Neural progenitor cell (in vitro differentiated cells): ENCODE results near the gene GRPR. TPM values are rescaled to one million over a fixed set of nuclear protein-coding genes. Genes with fewer than 3 reads are reported as not detected.

Source experiments
- DNase-seq: peaks from one replicate; pipeline ENCODE4 v3.0.0-alpha.2; 2016; ENCODE audit warnings: low spot score
- H2AFZ ChIP-seq: fragments of 200-600 bp; sonication (generic); replicated peaks from 2 replicates; pipeline ENCODE4 v1.6.1; 2016; ENCODE audit warnings: antibody characterized with exemption
- H3F3A ChIP-seq: fragments of 200-600 bp; sonication (generic); 2 replicates; pipeline ENCODE4 v1.6.1; 2016; ENCODE audit warnings: antibody characterized with exemption, low read depth
- H3K27ac ChIP-seq: fragments of 200-600 bp; sonication (generic); 2 replicates; pipeline ENCODE4 v1.5.1; 2016; ENCODE audit warnings: mild to moderate bottlenecking
- H3K27me3 ChIP-seq: fragments of 200-600 bp; sonication (generic); 2 replicates; pipeline ENCODE4 v1.6.1; 2016; ENCODE audit warnings: mild to moderate bottlenecking, moderate library complexity
- H3K36me3 ChIP-seq: fragments of 200-600 bp; sonication (generic); 2 replicates; pipeline ENCODE4 v1.5.1; 2016
- H3K4me1 ChIP-seq: fragments of 200-600 bp; sonication (generic); 2 replicates; pipeline ENCODE4 v1.6.1; 2016; ENCODE audit warnings: mixed run types
- H3K4me2 ChIP-seq: fragments of 200-600 bp; sonication (generic); 2 replicates; pipeline ENCODE4 v1.6.1; 2016
- H3K4me3 ChIP-seq: fragments of 200-600 bp; sonication (generic); 2 replicates; pipeline ENCODE4 v1.5.1; 2016
- H3K79me2 ChIP-seq: fragments of 200-600 bp; sonication (generic); 2 replicates; pipeline ENCODE4 v1.6.1; 2016; ENCODE audit warnings: low read depth
- H3K9ac ChIP-seq: fragments of 200-600 bp; sonication (generic); 2 replicates; pipeline ENCODE4 v1.6.1; 2016
- H3K9me3 ChIP-seq: fragments of 200-600 bp; sonication (generic); 2 replicates; pipeline ENCODE4 v1.5.1; 2016; ENCODE audit warnings: low read depth
- H4K20me1 ChIP-seq: fragments of 200-600 bp; sonication (generic); 2 replicates; pipeline ENCODE4 v1.6.1; 2016; ENCODE audit warnings: low read depth
- H3K27ac Mint-ChIP-seq: 3 replicates; pipeline ENCODE4 v1.8.0; 2021; ENCODE audit warnings: mixed read lengths
- H3K27me3 Mint-ChIP-seq: 2 replicates; pipeline ENCODE4 v1.8.0; 2022; ENCODE audit warnings: low read depth, mild to moderate bottlenecking, inconsistent platforms, moderate library complexity, mixed read lengths; ENCODE audit not compliant: insufficient read depth
- H3K36me3 Mint-ChIP-seq: 3 replicates; pipeline ENCODE4 v1.8.0; 2021; ENCODE audit warnings: mixed read lengths
- H3K4me1 Mint-ChIP-seq: 3 replicates; pipeline ENCODE4 v1.8.0; 2021; ENCODE audit warnings: mixed read lengths
- H3K4me3 Mint-ChIP-seq: 3 replicates; pipeline ENCODE4 v1.8.0; 2021; ENCODE audit warnings: mild to moderate bottlenecking, moderate library complexity, mixed read lengths
- H3K9me3 Mint-ChIP-seq: 3 replicates; pipeline ENCODE4 v1.8.0; 2020; ENCODE audit warnings: mixed read lengths
- CTCF ChIP-seq: fragments of 200-600 bp; sonication (generic); IDR thresholded peaks from 2 replicates; pipeline ENCODE4 v1.5.1; 2017; ENCODE audit warnings: antibody characterized with exemption, mild to moderate bottlenecking
- EZH2 ChIP-seq: fragments of 200-600 bp; sonication (generic); IDR thresholded peaks from 2 replicates; pipeline ENCODE4 v1.6.1; 2017; ENCODE audit warnings: antibody characterized with exemption, mild to moderate bottlenecking, moderate library complexity
- EZH2phosphoT487 ChIP-seq: fragments of 200-600 bp; sonication (generic); IDR thresholded peaks from 2 replicates; pipeline ENCODE4 v1.6.1; 2017; ENCODE audit warnings: antibody characterized with exemption
- total RNA-seq: library from RNA; depleted of rRNA; stranded (reverse); fragments of >200 nt; gene quantifications from 2 replicates; pipeline ENCODE4 v1.2.3, GENCODE V29; 2015; ENCODE audit warnings: low replicate concordance

The GRPR gene
- total RNA-seq, 1 donor from 2014 or later = 2.8 TPM

GRCh38 chrX:16136080-16136479, 12.7 kb downstream of the GRPR start:
- H3K27me3 Mint-ChIP-seq = peaks cover 2% of the 10 kb centered on the region
- DNase-seq = no peak
- no peaks in the 10 kb centered on the region for H3K4me1 Mint-ChIP-seq
- no peak for TF ChIP-seq CTCF
- TF ChIP-seq EZH2phosphoT487 = no peak
- TF ChIP-seq EZH2 = no peak
- H3K9me3 Mint-ChIP-seq = no peaks in the 10 kb centered on the region
- no peak overlapping the region for H3K4me3 Mint-ChIP-seq
- peaks cover 11% of the 10 kb centered on the region for H3K4me1 ChIP-seq
- no peaks in the 10 kb centered on the region for H3K27me3 ChIP-seq
- no peak overlapping the region for H3K27ac Mint-ChIP-seq
- peaks cover 7% of the 10 kb centered on the region for H3F3A ChIP-seq
- H3K9ac ChIP-seq = no peak overlapping the region
- no peak overlapping the region for H3K27ac ChIP-seq
- H3K79me2 ChIP-seq = peaks cover 17% of the 10 kb centered on the region
- no peaks in the 10 kb centered on the region for H3K36me3 Mint-ChIP-seq
- no peak overlapping the region for H3K4me2 ChIP-seq
- H3K4me3 ChIP-seq = no peak overlapping the region
- H2AFZ ChIP-seq = no peak overlapping the region
- H3K36me3 ChIP-seq = no peaks in the 10 kb centered on the region
- H3K9me3 ChIP-seq = no peaks in the 10 kb centered on the region
- no peaks in the 10 kb centered on the region for H4K20me1 ChIP-seq

- Histone ChIP-seq H3K9me3 (no peaks in the 10 kb centered on the region), H3K4me3 (no peak overlapping the region), H3K27me3 (no peaks in the 10 kb centered on the region), H3K27ac (no peak overlapping the region), H4K20me1 (no peaks in the 10 kb centered on the region), H3K9ac (no peak overlapping the region), H3K4me1 (peaks cover 11% of the 10 kb centered on the region), H2AFZ (no peak overlapping the region), H3K79me2 (peaks cover 7% of the 10 kb centered on the region), H3F3A (peaks cover 7% of the 10 kb centered on the region), H3K36me3 (no peaks in the 10 kb centered on the region), H3K4me2 (no peak overlapping the region)
- Mint-ChIP-seq H3K9me3 (no peaks in the 10 kb centered on the region), H3K4me3 (no peak overlapping the region), H3K27ac (no peak overlapping the region), H3K4me1 (no peaks in the 10 kb centered on the region), H3K36me3 (no peaks in the 10 kb centered on the region), H3K27me3 (peaks cover 2% of the 10 kb centered on the region)
- TF ChIP-seq CTCF (no peak), EZH2phosphoT487 (no peak), EZH2 (no peak)
- no peak for DNase-seq
Observed at GRCh38 chrX:16137416-16138107, 14.2 kb downstream of the GRPR start.

DNA sequence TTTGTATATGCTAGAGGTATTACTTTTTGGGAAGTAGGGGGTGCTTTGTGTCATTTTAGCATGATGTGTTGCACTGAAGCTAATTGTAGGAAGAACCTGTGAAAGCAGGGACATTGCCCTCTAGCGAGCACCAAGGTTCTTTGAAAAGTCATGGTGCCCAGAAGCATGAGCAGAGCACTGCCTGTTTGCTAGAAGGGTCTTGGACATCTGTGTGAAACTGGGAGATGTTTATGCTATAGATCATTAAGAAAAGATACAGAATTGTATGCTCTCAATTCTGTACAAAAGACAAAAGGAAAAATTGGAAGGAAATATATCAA, 14.7 kb downstream of the GRPR start:
- Mint-ChIP-seq H3K9me3 (no peaks in the 10 kb centered on the region), H3K27me3 (peaks cover 2% of the 10 kb centered on the region), H3K36me3 (no peaks in the 10 kb centered on the region), H3K4me3 (no peak overlapping the region), H3K4me1 (no peaks in the 10 kb centered on the region), H3K27ac (no peak overlapping the region)
- DNase-seq = peak; percentile 48
- no peak for TF ChIP-seq EZH2phosphoT487
- peak; percentile 52 for TF ChIP-seq CTCF
- no peak for TF ChIP-seq EZH2
- Histone ChIP-seq H3K4me3 (no peak overlapping the region), H3F3A (peaks cover 7% of the 10 kb centered on the region), H3K27ac (no peak overlapping the region), H3K79me2 (peaks cover 7% of the 10 kb centered on the region), H3K9ac (no peak overlapping the region), H3K27me3 (no peaks in the 10 kb centered on the region), H3K9me3 (no peaks in the 10 kb centered on the region), H3K4me1 (peaks cover 11% of the 10 kb centered on the region), H3K4me2 (no peak overlapping the region), H2AFZ (peak overlapping the region; percentile 54), H4K20me1 (no peaks in the 10 kb centered on the region), H3K36me3 (no peaks in the 10 kb centered on the region)
